LNCAP (cell line): ENCODE measurements around the gene CA9.

Experiments
- CTCF ChIP-seq: fragments of 450-650 bp; IDR thresholded peaks from 2 replicates; pipeline ENCODE4 v1.5.1; 2017; ENCODE audit warnings: mild to moderate bottlenecking

CA9 gene

DNA sequence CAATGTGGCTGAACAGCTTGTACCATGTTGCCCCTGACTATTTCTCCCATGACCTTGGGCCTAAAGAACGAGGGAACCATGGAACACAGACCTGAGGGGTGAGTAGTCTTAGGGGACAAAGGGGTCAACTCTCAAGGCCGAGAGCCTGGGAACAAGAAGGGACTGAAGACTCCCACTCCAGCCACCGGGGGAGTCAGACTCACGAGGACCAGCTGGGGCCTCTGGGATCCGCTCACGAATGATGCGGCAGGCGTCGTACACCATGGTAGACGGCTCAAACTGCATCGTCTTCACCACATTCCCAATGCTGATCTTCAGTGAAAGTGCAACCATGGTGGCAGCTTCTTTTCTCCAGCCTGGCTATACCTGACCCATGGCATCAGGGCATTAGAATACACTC, 51.6 kb downstream of the CA9 start:
- no peak for TF ChIP-seq CTCF

DNA sequence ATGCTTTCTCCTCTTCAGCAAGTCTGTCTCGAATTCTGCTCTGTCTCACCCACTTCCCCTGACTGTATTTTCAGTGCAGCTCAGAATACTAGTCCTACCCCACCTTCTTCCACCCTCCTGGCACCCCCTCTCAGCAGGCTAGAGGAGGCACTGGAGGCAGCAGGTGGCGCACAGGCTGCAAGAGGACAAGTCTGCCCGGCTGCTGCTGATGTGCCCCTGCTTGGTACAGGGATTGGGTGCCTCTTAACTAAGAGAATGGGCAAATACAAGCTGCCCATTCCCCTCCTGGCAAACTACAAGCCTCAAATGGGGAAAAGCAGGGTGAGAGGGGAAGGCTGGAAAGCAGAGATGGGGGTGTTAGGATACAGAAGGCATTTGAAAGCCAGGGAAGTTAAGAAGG, 53.2 kb downstream of the CA9 start:
- no peak for TF ChIP-seq CTCF

DNA sequence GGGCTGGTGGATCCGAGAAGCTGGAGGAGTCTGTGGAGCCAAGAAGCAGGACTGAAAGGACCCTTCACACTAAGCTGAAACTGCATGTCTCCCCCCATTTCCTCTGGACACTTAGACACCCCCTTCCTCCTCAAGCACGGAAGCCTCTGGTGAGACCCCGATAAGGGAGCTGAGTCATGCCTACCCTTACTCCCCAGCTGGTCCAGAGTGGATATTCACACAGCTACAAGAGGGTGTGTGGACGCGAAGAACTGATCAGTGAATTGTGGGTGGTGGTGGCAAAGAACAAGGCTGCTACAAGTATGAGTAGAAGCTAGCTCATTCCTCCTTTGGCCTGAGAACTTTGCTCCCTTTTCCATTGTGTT, 53.9 kb downstream of the CA9 start:
- no peak for TF ChIP-seq CTCF

GRCh38 chr9:35728041-35728971, 54.6 kb downstream of the CA9 start:
- no peak for TF ChIP-seq CTCF

DNA sequence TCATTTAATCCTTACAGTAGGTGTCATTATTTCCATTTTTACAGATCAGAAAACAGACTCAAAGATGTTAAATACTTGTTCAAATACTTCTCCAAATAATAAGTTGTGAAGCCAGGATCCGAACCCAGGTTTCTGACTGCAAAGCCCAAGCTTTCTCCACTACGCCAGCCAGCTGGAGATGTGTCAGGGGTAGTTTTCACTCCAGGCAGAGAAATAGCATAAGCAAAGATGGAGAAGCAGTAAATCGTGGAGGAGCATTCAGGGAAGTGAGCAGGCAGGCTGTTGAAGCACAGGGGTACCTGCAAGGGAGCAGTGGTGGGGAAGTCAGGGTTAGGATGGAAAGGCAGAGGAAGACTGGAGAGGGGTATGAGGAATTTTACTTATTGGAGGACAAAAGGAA, 55.4 kb downstream of the CA9 start:
- TF ChIP-seq CTCF, result no peak

DNA sequence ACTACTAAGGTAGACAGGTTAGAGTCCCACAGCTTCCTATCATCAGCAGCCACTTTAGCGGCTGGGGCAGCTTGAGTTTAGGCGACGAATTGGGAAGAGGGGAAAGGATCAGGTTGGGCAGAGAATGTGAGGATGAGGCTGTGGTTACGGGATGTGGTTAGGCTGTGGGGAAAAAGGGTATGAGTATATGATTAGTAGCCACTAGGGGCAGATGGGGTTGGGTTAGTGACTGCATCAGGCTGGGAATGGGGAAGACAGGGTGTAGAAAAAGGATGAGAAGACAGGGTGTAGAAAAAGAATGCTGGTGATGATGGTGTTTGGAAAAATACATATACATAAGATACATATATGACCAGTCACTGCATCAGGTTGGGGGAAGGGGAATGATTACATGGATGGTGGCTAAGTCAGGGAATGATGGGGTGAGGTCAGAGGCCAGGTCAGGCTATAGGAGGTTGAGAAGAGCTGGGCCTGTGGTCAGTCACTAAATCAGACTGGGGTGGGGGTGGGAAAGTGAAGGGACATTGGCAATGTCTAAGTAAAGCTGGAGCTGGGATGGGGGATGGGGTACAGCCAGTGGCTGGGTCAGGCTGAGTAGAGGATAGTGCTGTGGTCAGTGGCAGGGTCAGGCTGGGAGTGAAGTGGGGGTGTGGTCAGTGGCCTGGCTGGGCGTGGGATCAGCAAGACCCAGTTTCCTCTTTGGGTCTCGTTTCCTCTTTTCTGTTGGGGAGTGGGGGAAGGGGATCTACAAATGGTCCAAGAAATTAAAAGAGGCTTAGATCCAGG, 56.2 kb downstream of the CA9 start:
- peak; percentile 47; the same call in 1 of the 2 replicates for TF ChIP-seq CTCF

- TF ChIP-seq CTCF, result no peak
Measured at GRCh38 chr9:35730486-35730854, 56.7 kb downstream of the CA9 start.
